ENCODE results near the gene EFNA1. TPM values are rescaled to one million over a fixed set of nuclear protein-coding genes. Genes with fewer than 3 reads are reported as not detected.

Gene EFNA1
- total and polyA plus RNA-seq, 2 of the 4 experiments (the other 2 are of a cell fraction): 0.90 to 1.6 TPM

- Histone ChIP-seq H3K36me3 (ENCODE audit: control insufficient read depth, insufficient read depth, low read length) (no peaks in the 10 kb centered on the region), H3K79me1 (ENCODE audit: low read depth in 1 of 2, low read length in 2 of 2) (no peaks in the 10 kb centered on the region; a peak in 1 of 4 replicates), H4K20me1 (ENCODE audit: insufficient read depth, low read length) (no peaks in the 10 kb centered on the region; the same call in 1 of the 2 replicates), H3K18ac (ENCODE audit: low read depth, low read length) (no peak overlapping the region), H2BK15ac (ENCODE audit: low read depth, low read length) (no peak overlapping the region), H3K9me3 (ENCODE audit: control insufficient read depth, insufficient read depth, low read length) (no peaks in the 10 kb centered on the region), H3K4me2 (ENCODE audit: low read depth, low read length) (0 out of 2 replicates have a peak overlapping the region, but pooled peaks have one; percentile 41), H2BK120ac (ENCODE audit: low read depth, low read length) (no peak overlapping the region), H4K8ac (ENCODE audit: low read depth in 2 of 2, low read length in 2 of 2) (no peak overlapping the region), H3K9ac (ENCODE audit: low read depth, low read length) (no peak overlapping the region), H2BK5ac (ENCODE audit: low read depth, low read length, poor library complexity, severe bottlenecking) (no peak overlapping the region), H3K56ac (ENCODE audit: extremely low read depth, insufficient read depth, low read length) (no peak overlapping the region), H3K27ac (ENCODE audit: insufficient read depth, low read length) (no peak overlapping the region), H3K23ac (ENCODE audit: low read depth, low read length) (no peak overlapping the region), H3K14ac (replicated peaks; ENCODE audit: low read depth, low read length) (no peak overlapping the region), H3K9me1 (ENCODE audit: insufficient read depth, low read length) (peaks cover 5% of the 10 kb centered on the region), H2AFZ (replicated peaks; ENCODE audit: low read length, poor library complexity) (peak overlapping the region; percentile 99), H3K4me1 (ENCODE audit: control insufficient read depth, insufficient read depth, low read length) (peaks cover 5% of the 10 kb centered on the region; the same call in 1 of the 2 replicates), H2AK5ac (ENCODE audit: low read depth, low read length) (peak overlapping the region; percentile 81), H3K4me3 (ENCODE audit: insufficient read depth, low read depth, low read length) (no peak overlapping the region), H3K27me3 (ENCODE audit: control insufficient read depth, insufficient read depth, low read length) (peaks cover 30% of the 10 kb centered on the region), H2AK9ac (replicated peaks; ENCODE audit: low read depth, low read length, poor library complexity) (no peak overlapping the region), H2BK20ac (ENCODE audit: low read depth, low read length) (no peak overlapping the region), H4K5ac (ENCODE audit: low read depth, low read length) (no peak overlapping the region), H3K4ac (ENCODE audit: low read depth, low read length) (no peak overlapping the region), H4K91ac (ENCODE audit: insufficient read depth, low read depth, low read length) (no peak overlapping the region)
- in situ Hi-C loops (cut with MboI; ENCODE audit: low sequenced_read_pairs) (no loop called here), intact Hi-C loops (cut with micrococcal nuclease) (loop anchor here (10.0 kb wide), 1 partner anchor 611 kb away; no protein-coding TSS in a partner anchor), dilution Hi-C loops (cut with HindIII; ENCODE audit: low sequenced_read_pairs, unreplicated experiment) (no loop called here)
- BruUV-seq (replicated peaks): no TSS peak
- TF ChIP-seq MXI1 (IDR thresholded peaks at IDR 0.05; ENCODE audit: borderline replicate concordance, low read depth, low read length) (no peak), MAFK (IDR thresholded peaks at IDR 0.05; ENCODE audit: low read depth, low read length) (no peak), RFX5 (IDR thresholded peaks at IDR 0.05; ENCODE audit: low read depth, low read length) (no peak), CHD1 (IDR thresholded peaks at IDR 0.05; ENCODE audit: low read depth, low read length) (no peak), MAZ (IDR thresholded peaks at IDR 0.05; ENCODE audit: borderline replicate concordance, low read depth, low read length) (peak; percentile 62; the same call in 1 of the 2 replicates), BHLHE40 (IDR thresholded peaks at IDR 0.05; ENCODE audit: low read depth, low read length) (no peak), FOS (IDR thresholded peaks at IDR 0.05; ENCODE audit: low read depth, low read length) (no peak), CEBPB (IDR thresholded peaks at IDR 0.05; ENCODE audit: low read depth, low read length) (no peak), RCOR1 (IDR thresholded peaks at IDR 0.05; ENCODE audit: insufficient replicate concordance, low read length) (no peak), SMC3 (IDR thresholded peaks at IDR 0.05; ENCODE audit: low read depth, low read length) (peak; percentile 40; the same call in 1 of the 2 replicates), RAD21 (IDR thresholded peaks at IDR 0.05; ENCODE audit: low read length) (no peak; the same call in 1 of the 2 replicates), ELK1 (IDR thresholded peaks at IDR 0.05; ENCODE audit: borderline replicate concordance, low read depth, low read length) (no peak)
- TF ChIP-seq, protein P1, sequence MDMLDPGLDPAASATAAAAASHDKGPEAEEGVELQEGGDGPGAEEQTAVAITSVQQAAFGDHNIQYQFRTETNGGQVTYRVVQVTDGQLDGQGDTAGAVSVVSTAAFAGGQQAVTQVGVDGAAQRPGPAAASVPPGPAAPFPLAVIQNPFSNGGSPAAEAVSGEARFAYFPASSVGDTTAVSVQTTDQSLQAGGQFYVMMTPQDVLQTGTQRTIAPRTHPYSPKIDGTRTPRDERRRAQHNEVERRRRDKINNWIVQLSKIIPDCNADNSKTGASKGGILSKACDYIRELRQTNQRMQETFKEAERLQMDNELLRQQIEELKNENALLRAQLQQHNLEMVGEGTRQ (IDR thresholded peaks at IDR 0.05; ENCODE audit: low read depth, low read length): no peak
- TF ChIP-seq, protein P2, sequence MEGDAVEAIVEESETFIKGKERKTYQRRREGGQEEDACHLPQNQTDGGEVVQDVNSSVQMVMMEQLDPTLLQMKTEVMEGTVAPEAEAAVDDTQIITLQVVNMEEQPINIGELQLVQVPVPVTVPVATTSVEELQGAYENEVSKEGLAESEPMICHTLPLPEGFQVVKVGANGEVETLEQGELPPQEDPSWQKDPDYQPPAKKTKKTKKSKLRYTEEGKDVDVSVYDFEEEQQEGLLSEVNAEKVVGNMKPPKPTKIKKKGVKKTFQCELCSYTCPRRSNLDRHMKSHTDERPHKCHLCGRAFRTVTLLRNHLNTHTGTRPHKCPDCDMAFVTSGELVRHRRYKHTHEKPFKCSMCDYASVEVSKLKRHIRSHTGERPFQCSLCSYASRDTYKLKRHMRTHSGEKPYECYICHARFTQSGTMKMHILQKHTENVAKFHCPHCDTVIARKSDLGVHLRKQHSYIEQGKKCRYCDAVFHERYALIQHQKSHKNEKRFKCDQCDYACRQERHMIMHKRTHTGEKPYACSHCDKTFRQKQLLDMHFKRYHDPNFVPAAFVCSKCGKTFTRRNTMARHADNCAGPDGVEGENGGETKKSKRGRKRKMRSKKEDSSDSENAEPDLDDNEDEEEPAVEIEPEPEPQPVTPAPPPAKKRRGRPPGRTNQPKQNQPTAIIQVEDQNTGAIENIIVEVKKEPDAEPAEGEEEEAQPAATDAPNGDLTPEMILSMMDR (conservative IDR thresholded peaks at IDR 0.05; ENCODE audit: low read depth, low read length): peak; percentile 75
- ChIA-PET CTCF (interaction anchor here (0.6 to 1.1 kb wide), 2 partner anchors 16 to 466 kb away, joined by 3 to 4 read pairs; no protein-coding TSS in a partner anchor), POLR2A (ENCODE audit: unreplicated experiment) (no interaction called here)
- ATAC-seq (ENCODE audit: low read depth) (no peak), DNase-seq (no peak)
- 20% methylated on average over 6 of the region's 24 CpGs; no CpG with 5 or more reads in 1 of the 2 experiments for WGBS, 2 experiments (ENCODE audit: extremely low coverage in 2 of 2, insufficient read length in 1 of 2)
These were observed 41.4 kb upstream of the EFNA1 start for GRCh38 chr1:155086128-155086741.
